Right renal pelvis (tissue), 4 donors: ENCODE data around the gene PRKCH. TPM values are rescaled to one million over a fixed set of nuclear protein-coding genes. Genes with fewer than 3 reads are reported as not detected.
"Not testable (repeated sequence)": the region's sequence is repeated elsewhere in the genome, so short reads cannot be mapped to it uniquely, and the experiment has no call there.

Experiments used
- DNase-seq, 4 donors: peaks; one replicate each; pipeline ENCODE4 v3.0.0-alpha.2; 2013; ENCODE audit warnings: low read depth in 4 of 4, low spot score in 3 of 4, missing footprints in 1 of 4
- polyA plus RNA-seq, 4 donors: library from polyadenylated mRNA; unstranded; fragments of 120-200 nt; gene quantifications; one replicate each; pipeline ENCODE4 v1.2.1, GENCODE V29; 2013; ENCODE audit not compliant: insufficient read length in 4 of 4

Gene PRKCH
- polyA plus RNA-seq, 4 donors: 17.2 to 19.8 (median 18.4) TPM

- DNase-seq: no peak
Measured at GRCh38 chr14:61387076-61387475, 65.7 kb downstream of the PRKCH start.

GRCh38 chr14:61388173-61388975 is 67.0 kb downstream of the PRKCH start:
- DNase-seq: no peak

- DNase-seq: no peak
Measured at GRCh38 chr14:61388976-61389576, 67.7 kb downstream of the PRKCH start.

GRCh38 chr14:61391119-61391518 is 69.7 kb downstream of the PRKCH start:
- no peak for DNase-seq

- DNase-seq: no peak
Measured at GRCh38 chr14:61392297-61392696, 70.9 kb downstream of the PRKCH start.

- no peak for DNase-seq
Measured at GRCh38 chr14:61394542-61394941, 73.2 kb downstream of the PRKCH start.

- no peak for DNase-seq
Measured at GRCh38 chr14:61395115-61395725, 73.8 kb downstream of the PRKCH start.

GRCh38 chr14:61396279-61396678 is 74.9 kb downstream of the PRKCH start:
- DNase-seq: no peak

- no peak for DNase-seq
Measured at GRCh38 chr14:61396694-61397093, 75.3 kb downstream of the PRKCH start.

- DNase-seq: no peak
Measured at GRCh38 chr14:61397615-61398014, 76.2 kb downstream of the PRKCH start.

- no peak for DNase-seq
Measured at GRCh38 chr14:61398221-61398620, 76.8 kb downstream of the PRKCH start.

- no peak for DNase-seq
Measured at GRCh38 chr14:61399365-61399764, 78.0 kb downstream of the PRKCH start.

GRCh38 chr14:61401461-61401860 is 80.1 kb downstream of the PRKCH start:
- DNase-seq: no peak

GRCh38 chr14:61403411-61403810 is 82.0 kb downstream of the PRKCH start:
- DNase-seq: no peak

GRCh38 chr14:61404637-61405036 is 83.3 kb downstream of the PRKCH start:
- no peak for DNase-seq

GRCh38 chr14:61406198-61406597 is 84.8 kb downstream of the PRKCH start:
- no peak for DNase-seq

- DNase-seq: no peak
Measured at GRCh38 chr14:61406675-61407074, 85.3 kb downstream of the PRKCH start.

GRCh38 chr14:61408498-61408897 is 87.1 kb downstream of the PRKCH start:
- DNase-seq: no peak

- DNase-seq: no peak
Measured at GRCh38 chr14:61409782-61410181, 88.4 kb downstream of the PRKCH start.

- DNase-seq: not testable (repeated sequence)
Measured at GRCh38 chr14:61415934-61416333, 94.6 kb downstream of the PRKCH start.

GRCh38 chr14:61416591-61416990 is 95.2 kb downstream of the PRKCH start:
- DNase-seq: no peak

- DNase-seq: no peak
Measured at GRCh38 chr14:61417141-61417540, 95.8 kb downstream of the PRKCH start.
